ENCODE measurements around the gene APOB. TPM values are rescaled to one million over a fixed set of nuclear protein-coding genes. Genes with fewer than 3 reads are reported as not detected.

The APOB gene
- total RNA-seq, 2 experiments from 2014 or later, result not detected

DNA sequence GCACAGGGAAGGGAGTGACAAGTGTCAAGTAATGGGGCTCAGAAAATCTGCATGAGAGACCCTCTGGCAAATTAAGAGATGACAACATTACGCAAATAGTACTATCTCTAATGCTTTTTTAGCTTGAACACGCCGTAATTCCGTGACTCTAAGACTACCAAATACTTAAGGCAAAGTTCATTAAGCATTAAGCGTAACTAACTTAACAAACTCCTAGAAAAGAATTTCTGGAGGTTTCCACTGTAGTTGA, 1.2 kb downstream of the APOB start:
- DNase-seq, result no peak
- POLR2A ChIA-PET, result no interaction called here
- Mint-ChIP-seq H3K4me1 (ENCODE audit: low read depth) (no peaks in the 10 kb centered on the region), H3K27ac (no peak overlapping the region), H3K4me3 (no peak overlapping the region), H3K27me3 (ENCODE audit: low read depth) (peaks cover 15% of the 10 kb centered on the region), H3K36me3 (ENCODE audit: low read depth) (no peaks in the 10 kb centered on the region), H3K9me3 (ENCODE audit: insufficient read depth) (no peaks in the 10 kb centered on the region)
- CTCF ChIA-PET, result interaction anchor here (0.7 to 1.7 kb wide), 7 partner anchors 13 to 382 kb away, joined by 3 to 8 read pairs (median 3); no protein-coding TSS in a partner anchor
- no peak for ATAC-seq

DNA sequence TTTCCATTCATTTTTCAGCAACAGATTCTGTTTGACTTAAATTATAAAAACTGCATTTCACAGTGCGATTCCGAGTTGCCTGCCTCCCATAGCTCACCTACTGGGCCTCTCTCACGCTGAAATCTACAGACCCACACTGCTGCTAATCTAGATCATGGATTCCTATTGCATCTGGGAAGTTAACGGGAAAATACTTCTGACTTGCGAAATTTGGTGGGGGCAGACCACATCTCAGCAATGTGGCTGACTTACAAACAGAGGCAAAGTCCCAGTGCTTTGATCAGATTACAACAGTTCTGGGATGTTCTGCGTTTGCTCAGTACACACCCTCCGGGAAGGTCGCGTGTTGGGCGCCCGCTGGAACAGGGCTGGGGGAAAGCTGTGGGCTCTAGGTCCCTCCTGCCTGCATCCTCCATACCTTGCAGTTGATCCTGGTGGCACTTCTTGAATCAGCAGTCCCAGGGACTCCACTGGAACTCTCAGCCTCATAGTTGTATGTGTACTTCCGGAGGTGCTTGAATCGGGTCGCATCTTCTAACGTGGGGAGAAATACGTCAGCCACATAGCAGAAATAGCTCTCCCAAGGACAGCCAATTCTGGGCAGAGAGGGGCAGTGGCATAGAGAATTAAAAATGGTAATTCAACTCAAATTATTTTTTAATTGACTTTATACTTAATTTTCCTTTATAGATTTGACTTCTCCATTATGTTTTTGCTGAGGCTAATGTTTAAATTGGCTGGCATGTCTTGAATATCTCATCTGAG, 1.7 kb downstream of the APOB start:
- no peaks in the 10 kb centered on the region for H3K4me1 Mint-ChIP-seq (ENCODE audit: low read depth)
- CTCF ChIA-PET, result interaction anchor here (0.7 to 1.7 kb wide), 9 partner anchors 12 to 382 kb away, joined by 3 to 8 read pairs (median 3); no protein-coding TSS in a partner anchor

GRCh38 chr2:21041462-21041861, 2.4 kb downstream of the APOB start:
- H3K27me3 Mint-ChIP-seq (ENCODE audit: low read depth), result peaks cover 15% of the 10 kb centered on the region
- CTCF ChIA-PET, result interaction anchor here (0.7 to 1.5 kb wide), 5 partner anchors 12 to 277 kb away, joined by 3 to 6 read pairs (median 3); no protein-coding TSS in a partner anchor

More for the DNA sequence above, 1.7 kb downstream of the APOB start:
- POLR2A ChIA-PET, result interaction anchor here (0.6 kb wide), 1 partner anchor 1850 kb away, joined by 3 read pairs; no protein-coding TSS in a partner anchor
- peaks cover 15% of the 10 kb centered on the region for H3K27me3 Mint-ChIP-seq (ENCODE audit: low read depth)
- no peak for DNase-seq
- H3K4me3 Mint-ChIP-seq, result no peak overlapping the region
- ATAC-seq, result no peak
- H3K9me3 Mint-ChIP-seq (ENCODE audit: insufficient read depth), result no peaks in the 10 kb centered on the region
- H3K36me3 Mint-ChIP-seq (ENCODE audit: low read depth), result no peaks in the 10 kb centered on the region
- no peak overlapping the region for H3K27ac Mint-ChIP-seq

GRCh38 chr2:21040468-21041377, 3.1 kb downstream of the APOB start:
- Mint-ChIP-seq H3K27ac (no peak overlapping the region), H3K27me3 (ENCODE audit: low read depth) (peaks cover 15% of the 10 kb centered on the region), H3K36me3 (ENCODE audit: low read depth) (no peaks in the 10 kb centered on the region), H3K9me3 (ENCODE audit: insufficient read depth) (no peaks in the 10 kb centered on the region), H3K4me1 (ENCODE audit: low read depth) (no peaks in the 10 kb centered on the region), H3K4me3 (no peak overlapping the region)
- ChIA-PET POLR2A (no interaction called here), CTCF (interaction anchor here (0.7 to 1.5 kb wide), 3 partner anchors 11 to 277 kb away, joined by 3 read pairs; no protein-coding TSS in a partner anchor)
- ATAC-seq, result no peak
- no peak for DNase-seq

More at GRCh38 chr2:21041462-21041861, 2.4 kb downstream of the APOB start:
- DNase-seq, result no peak
- no peak overlapping the region for H3K4me3 Mint-ChIP-seq
- ATAC-seq, result no peak
- H3K9me3 Mint-ChIP-seq (ENCODE audit: insufficient read depth), result no peaks in the 10 kb centered on the region
- no peaks in the 10 kb centered on the region for H3K4me1 Mint-ChIP-seq (ENCODE audit: low read depth)
- H3K36me3 Mint-ChIP-seq (ENCODE audit: low read depth), result no peaks in the 10 kb centered on the region
- POLR2A ChIA-PET, result interaction anchor here (0.6 kb wide), 1 partner anchor 1851 kb away, joined by 3 read pairs; no protein-coding TSS in a partner anchor
- no peak overlapping the region for H3K27ac Mint-ChIP-seq

GRCh38 chr2:21039979-21040467, 3.9 kb downstream of the APOB start:
- H3K4me1 Mint-ChIP-seq (ENCODE audit: low read depth), result no peaks in the 10 kb centered on the region
- ATAC-seq (no peak), DNase-seq (no peak)
- H3K27ac Mint-ChIP-seq, result no peak overlapping the region
- no peaks in the 10 kb centered on the region for H3K9me3 Mint-ChIP-seq (ENCODE audit: insufficient read depth)
- H3K27me3 Mint-ChIP-seq (ENCODE audit: low read depth), result peaks cover 11% of the 10 kb centered on the region
- ChIA-PET CTCF (no interaction called here), POLR2A (no interaction called here)
- H3K36me3 Mint-ChIP-seq (ENCODE audit: low read depth), result no peaks in the 10 kb centered on the region
- no peak overlapping the region for H3K4me3 Mint-ChIP-seq

DNA sequence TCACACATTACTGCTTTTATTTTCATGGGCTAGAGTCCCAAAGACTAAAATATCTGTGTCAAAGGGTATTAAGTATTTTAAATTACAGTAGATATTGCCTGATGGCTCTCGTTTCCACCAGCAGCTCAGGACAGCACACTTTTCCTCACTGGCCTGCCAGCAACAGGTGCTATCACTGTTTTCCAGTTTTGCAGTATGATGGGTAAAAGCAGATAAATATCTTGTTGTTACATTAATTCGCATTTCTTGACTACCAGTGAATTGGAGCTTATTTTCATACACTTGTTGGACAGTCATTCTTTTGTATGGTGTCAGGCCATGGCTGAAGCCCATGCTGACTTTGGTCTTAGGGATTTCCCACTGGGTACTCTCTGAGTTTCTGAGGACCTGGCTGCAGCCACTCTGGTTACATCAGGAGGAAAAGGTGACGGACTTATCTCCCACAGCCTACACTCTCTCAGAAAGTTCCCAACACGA, 4.8 kb downstream of the APOB start:
- Mint-ChIP-seq H3K36me3 (ENCODE audit: low read depth) (no peaks in the 10 kb centered on the region), H3K4me3 (no peak overlapping the region), H3K9me3 (ENCODE audit: insufficient read depth) (no peaks in the 10 kb centered on the region), H3K27me3 (ENCODE audit: low read depth) (peaks cover 5% of the 10 kb centered on the region), H3K27ac (no peak overlapping the region), H3K4me1 (ENCODE audit: low read depth) (no peaks in the 10 kb centered on the region)
- DNase-seq, result no peak
- POLR2A ChIA-PET, result no interaction called here
- no peak for ATAC-seq
- CTCF ChIA-PET, result no interaction called here

DNA sequence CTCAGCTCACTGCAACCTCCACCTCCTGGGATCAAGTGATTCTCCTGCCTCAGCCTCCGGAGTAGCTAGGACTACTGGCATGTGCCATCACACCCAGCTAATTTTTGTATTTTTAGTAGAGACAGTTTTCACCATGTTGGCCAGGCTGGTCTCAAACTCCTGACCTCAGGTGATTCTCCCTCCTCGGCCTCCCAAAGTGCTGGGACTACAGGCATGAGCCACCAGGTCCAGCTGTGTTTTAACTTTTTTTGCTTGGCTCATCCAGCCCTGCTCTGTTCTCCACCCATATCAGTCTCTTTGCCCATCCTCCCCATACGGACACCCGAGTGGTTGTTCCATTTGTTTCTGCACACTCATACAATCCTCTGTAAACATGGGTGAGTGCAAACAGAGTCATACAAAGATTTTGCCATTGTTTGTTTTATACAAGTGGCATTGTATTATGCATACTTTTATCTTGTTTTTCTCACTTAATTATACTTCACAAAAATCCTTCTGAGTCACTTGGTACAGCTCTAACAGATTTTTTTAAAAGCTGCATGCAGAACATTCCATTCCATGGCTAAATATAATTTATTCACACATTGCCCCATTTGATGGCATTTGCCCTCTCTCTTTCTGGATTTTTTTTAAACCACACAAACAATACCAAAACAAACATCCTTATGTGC, 5.3 kb downstream of the APOB start:
- POLR2A ChIA-PET, result no interaction called here
- H3K9me3 Mint-ChIP-seq (ENCODE audit: insufficient read depth), result no peaks in the 10 kb centered on the region
- no peaks in the 10 kb centered on the region for H3K36me3 Mint-ChIP-seq (ENCODE audit: low read depth)
- H3K27me3 Mint-ChIP-seq (ENCODE audit: low read depth), result peaks cover 5% of the 10 kb centered on the region
- DNase-seq (no peak), ATAC-seq (no peak)
- H3K4me1 Mint-ChIP-seq (ENCODE audit: low read depth), result no peaks in the 10 kb centered on the region
- H3K4me3 Mint-ChIP-seq, result no peak overlapping the region
- H3K27ac Mint-ChIP-seq, result no peak overlapping the region
- CTCF ChIA-PET, result no interaction called here

GRCh38 chr2:21037671-21038108, 6.2 kb downstream of the APOB start:
- no peak for ATAC-seq
- H3K36me3 Mint-ChIP-seq (ENCODE audit: low read depth), result no peaks in the 10 kb centered on the region
- no peak for DNase-seq
- H3K4me1 Mint-ChIP-seq (ENCODE audit: low read depth), result no peaks in the 10 kb centered on the region
- H3K9me3 Mint-ChIP-seq (ENCODE audit: insufficient read depth), result no peaks in the 10 kb centered on the region
- ChIA-PET POLR2A (no interaction called here), CTCF (no interaction called here)
- H3K4me3 Mint-ChIP-seq, result no peak overlapping the region
- no peaks in the 10 kb centered on the region for H3K27me3 Mint-ChIP-seq (ENCODE audit: low read depth)
- H3K27ac Mint-ChIP-seq, result no peak overlapping the region

DNA sequence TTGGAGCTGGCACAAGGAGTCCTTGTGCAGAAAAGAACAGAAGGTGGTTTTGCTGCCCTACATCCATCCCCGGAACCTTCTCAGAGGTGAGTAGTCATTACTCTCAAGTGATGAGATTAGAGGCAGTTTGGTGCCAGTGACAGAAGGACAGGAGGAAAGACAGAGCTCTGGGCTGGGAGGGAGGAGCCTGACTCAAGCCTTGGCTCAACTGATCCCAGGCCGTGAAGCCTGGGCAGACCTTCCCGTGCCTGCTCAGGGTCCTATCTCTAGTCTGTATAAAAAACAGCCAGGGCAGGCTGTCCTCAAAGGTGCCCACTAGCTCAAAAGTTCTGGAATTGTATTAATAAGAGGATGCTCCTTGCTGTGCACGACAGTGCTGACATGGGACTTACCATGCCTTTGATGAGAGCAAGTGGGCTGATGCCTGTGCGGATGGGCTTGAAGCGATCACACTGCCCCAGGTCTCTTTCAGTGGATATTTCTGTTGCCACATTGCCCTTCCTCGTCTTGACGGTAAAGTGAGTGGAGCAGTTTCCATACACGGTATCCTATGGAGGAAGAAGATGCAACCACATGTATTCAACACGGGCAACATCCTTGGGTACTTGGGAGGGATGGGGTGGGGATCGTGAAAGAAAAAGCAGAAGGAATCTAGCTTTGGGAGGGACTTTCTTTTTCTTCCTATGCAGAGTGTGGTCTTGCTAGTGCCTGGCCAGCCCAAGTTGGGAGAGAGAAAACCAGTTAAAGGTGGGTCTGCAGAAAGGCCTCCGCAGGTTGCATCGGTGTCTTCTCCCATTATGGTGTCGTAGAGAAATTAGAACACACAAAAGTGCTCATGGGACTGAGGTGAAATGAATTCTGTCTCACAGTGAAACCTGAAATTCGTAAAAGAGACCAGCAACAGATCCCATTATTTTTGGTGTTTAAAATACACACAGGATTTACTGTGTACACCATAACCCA, 6.9 kb downstream of the APOB start:
- Mint-ChIP-seq H3K4me3 (no peak overlapping the region), H3K27me3 (ENCODE audit: low read depth) (no peaks in the 10 kb centered on the region), H3K27ac (no peak overlapping the region), H3K36me3 (ENCODE audit: low read depth) (no peaks in the 10 kb centered on the region), H3K4me1 (ENCODE audit: low read depth) (no peaks in the 10 kb centered on the region), H3K9me3 (ENCODE audit: insufficient read depth) (no peaks in the 10 kb centered on the region)
- ChIA-PET POLR2A (no interaction called here), CTCF (no interaction called here)
- DNase-seq, result no peak
- ATAC-seq, result no peak

DNA sequence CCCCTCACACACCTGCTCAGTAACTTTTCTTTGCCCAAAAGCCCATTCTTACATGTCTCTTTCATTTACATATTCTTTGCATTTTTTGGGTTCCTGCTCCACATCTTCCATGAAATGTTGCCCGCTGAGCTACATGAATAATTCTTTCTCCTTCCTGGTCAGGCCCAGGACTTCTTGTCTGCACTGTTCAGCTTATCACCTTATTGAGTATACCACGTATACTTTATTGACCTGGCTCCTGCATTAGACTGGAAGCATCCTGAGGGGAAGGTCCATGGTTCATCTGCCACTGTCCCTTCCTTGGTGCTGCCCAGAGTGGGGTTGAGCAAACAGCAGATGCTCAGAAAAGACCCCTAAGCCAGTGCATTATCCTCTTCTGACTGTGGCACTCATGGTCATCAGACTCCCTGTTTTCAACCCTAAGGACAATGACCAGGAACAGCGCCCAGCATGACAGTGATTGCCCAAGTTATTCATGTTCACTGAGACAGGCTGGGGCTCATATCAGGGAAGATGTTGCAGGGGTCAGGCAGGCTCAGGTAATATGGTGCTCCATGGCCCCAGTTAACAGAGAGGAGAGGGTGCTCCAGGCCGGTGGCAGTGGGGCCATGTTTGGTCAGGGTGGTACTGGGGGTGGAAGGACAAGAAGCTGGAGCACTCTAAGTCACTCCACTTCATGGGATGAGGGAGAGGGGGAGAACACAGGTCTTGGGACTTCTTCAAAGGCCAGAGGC, 7.7 kb downstream of the APOB start:
- peaks cover 1% of the 10 kb centered on the region for H3K27me3 Mint-ChIP-seq (ENCODE audit: low read depth)
- no peaks in the 10 kb centered on the region for H3K4me1 Mint-ChIP-seq (ENCODE audit: low read depth)
- POLR2A ChIA-PET, result no interaction called here
- H3K27ac Mint-ChIP-seq, result no peak overlapping the region
- DNase-seq, result no peak
- CTCF ChIA-PET, result no interaction called here
- no peak overlapping the region for H3K4me3 Mint-ChIP-seq
- no peaks in the 10 kb centered on the region for H3K36me3 Mint-ChIP-seq (ENCODE audit: low read depth)
- ATAC-seq, result no peak
- no peaks in the 10 kb centered on the region for H3K9me3 Mint-ChIP-seq (ENCODE audit: insufficient read depth)
